AG09309 (cell line): ENCODE measurements around the gene TMEM42.

Experiments used
- DNase-seq: peaks from one replicate; pipeline ENCODE4 v3.0.0-alpha.2; 2010; ENCODE audit warnings: low read depth
- H3K4me3 ChIP-seq: 2 replicates; pipeline ENCODE4 v1.5.1; 2011; ENCODE audit warnings: mild to moderate bottlenecking, low read depth, low read length, moderate library complexity; ENCODE audit not compliant: control insufficient read depth
- CTCF ChIP-seq: IDR thresholded peaks from 2 replicates; pipeline ENCODE4 v1.5.1; 2011; ENCODE audit warnings: mild to moderate bottlenecking, low read depth, low read length, inconsistent platforms; ENCODE audit not compliant: insufficient read depth, control insufficient read depth; ENCODE audit errors: missing control alignments

Gene TMEM42

GRCh38 chr3:44913868-44914468, 52.3 kb downstream of the TMEM42 start:
- no peak for DNase-seq
- TF ChIP-seq CTCF = peak; percentile 95
- no peak overlapping the region for H3K4me3 ChIP-seq

GRCh38 chr3:44914936-44915335, 53.2 kb downstream of the TMEM42 start:
- peak; percentile 32 for TF ChIP-seq CTCF
- no peak overlapping the region for H3K4me3 ChIP-seq
- no peak for DNase-seq
